Measurements from ENCODE around the gene PILRB. TPM values are rescaled to one million over a fixed set of nuclear protein-coding genes. Genes with fewer than 3 reads are reported as not detected.
A peak's percentile ranks its signal among the peaks of the same experiment; 100 is the strongest.
"Not testable (repeated sequence)": the region's sequence is repeated elsewhere in the genome, so short reads cannot be mapped to it uniquely, and the experiment has no call there.

The PILRB gene
- total RNA-seq, 1 experiment from 2014 or later, result 60.2 TPM

- Histone ChIP-seq H3K27me3 (ENCODE audit: insufficient read depth, low read length) (no peaks in the 10 kb centered on the region), H3K9ac (ENCODE audit: low read length) (no peak overlapping the region), H3K4me2 (ENCODE audit: low read length) (no peak overlapping the region), H3K4me3 (replicated peaks in 1 of 2; ENCODE audit: low read depth in 1 of 2, low read length in 2 of 2) (no peak overlapping the region), H3K36me3 (ENCODE audit: control insufficient read depth in 1 of 2, insufficient read depth in 2 of 2, low read length in 2 of 2) (peaks cover 30 to 34% of the 10 kb centered on the region in 2 experiments), H2AFZ (ENCODE audit: low read depth, low read length, poor library complexity, severe bottlenecking) (no peak overlapping the region), H3K27ac (ENCODE audit: low read depth, low read length) (no peak overlapping the region), H3K4me1 (ENCODE audit: control insufficient read depth in 1 of 2, insufficient read depth in 2 of 2, low read length in 2 of 2) (peaks cover 4 to 12% of the 10 kb centered on the region in 2 experiments; a peak in 3 of 4 replicates), H3K9me3 (ENCODE audit: control insufficient read depth in 1 of 2, insufficient read depth in 1 of 2, low read depth in 1 of 2, low read length in 2 of 2) (no peaks in the 10 kb centered on the region), H3K79me2 (ENCODE audit: insufficient read depth, low read length) (peaks cover 79% of the 10 kb centered on the region), H4K20me1 (ENCODE audit: insufficient read depth) (peaks cover 7% of the 10 kb centered on the region; the same call in 1 of the 2 replicates), H3K9me2 (ENCODE audit: insufficient read depth) (no peaks in the 10 kb centered on the region)
- POLR2A ChIA-PET, result no interaction called here
- ATAC-seq (no peak), DNase-seq (ENCODE audit: low read depth, low spot score) (no peak)
- RAD21 ChIA-PET (ENCODE audit: low non-redundant PET in 1 of 2, low total read pairs in 2 of 2, uncharacterized antibody in 2 of 2, unreplicated experiment in 2 of 2), result no interaction called here
- TF ChIP-seq SP1 (IDR thresholded peaks at IDR 0.05; ENCODE audit: low read depth) (no peak), REST (IDR thresholded peaks at IDR 0.05; ENCODE audit: low read depth) (no peak), EZH2phosphoT487 (IDR thresholded peaks at IDR 0.05; ENCODE audit: borderline replicate concordance) (no peak)
- CTCF ChIA-PET, result interaction anchor here (1.0 kb wide), 1 partner anchor 210 kb away, joined by 3 read pairs; no protein-coding TSS in a partner anchor
- BruUV-seq (replicated peaks), result no TSS peak
- intact Hi-C loops (cut with micrococcal nuclease), result loop anchor here (5.0 kb wide), 1 partner anchor 210 kb away; no protein-coding TSS in a partner anchor
These were observed 15.2 kb upstream of the PILRB start for GRCh38 chr7:100342765-100343164.

GRCh38 chr7:100344124-100344559, 13.8 kb upstream of the PILRB start:
- peaks cover 4 to 12% of the 10 kb centered on the region in 2 experiments; a peak in 3 of 4 replicates for H3K4me1 ChIP-seq (ENCODE audit: control insufficient read depth in 1 of 2, insufficient read depth in 2 of 2, low read length in 2 of 2)
- H3K9me3 ChIP-seq (ENCODE audit: control insufficient read depth in 1 of 2, insufficient read depth in 1 of 2, low read depth in 1 of 2, low read length in 2 of 2); H3K9ac ChIP-seq (ENCODE audit: low read length); BruUV-seq (replicated peaks); H3K4me3 ChIP-seq (replicated peaks in 1 of 2; ENCODE audit: low read depth in 1 of 2, low read length in 2 of 2); H3K4me2 ChIP-seq (ENCODE audit: low read length); DNase-seq (ENCODE audit: low read depth, low spot score); RAD21 ChIA-PET (ENCODE audit: low non-redundant PET in 1 of 2, low total read pairs in 2 of 2, uncharacterized antibody in 2 of 2, unreplicated experiment in 2 of 2); H2AFZ ChIP-seq (ENCODE audit: low read depth, low read length, poor library complexity, severe bottlenecking); H3K27ac ChIP-seq (ENCODE audit: low read depth, low read length); POLR2A ChIA-PET; H3K27me3 ChIP-seq (ENCODE audit: insufficient read depth, low read length); H4K20me1 ChIP-seq (ENCODE audit: insufficient read depth); H3K9me2 ChIP-seq (ENCODE audit: insufficient read depth): not testable (repeated sequence)
- peaks cover 39 to 42% of the 10 kb centered on the region in 2 experiments for H3K36me3 ChIP-seq (ENCODE audit: control insufficient read depth in 1 of 2, insufficient read depth in 2 of 2, low read length in 2 of 2)
- peak; percentile 24 for ATAC-seq
- TF ChIP-seq RAD21 (IDR thresholded peaks at IDR 0.05; ENCODE audit: low read depth), result peak; percentile 33; the same call in 1 of the 2 replicates
- 0 out of 2 replicates have a peak, but pooled peaks have one; percentile 31 for TF ChIP-seq CBX3 (IDR thresholded peaks at IDR 0.05; ENCODE audit: low read depth)
- CTCF ChIA-PET, result interaction anchor here (0.9 to 1.9 kb wide), 6 partner anchors 7 to 242 kb away, joined by 3 to 7 read pairs (median 3); no protein-coding TSS in a partner anchor
- intact Hi-C loops (cut with micrococcal nuclease), result loop anchor here (5.0 kb wide), 1 partner anchor 212 kb away; no protein-coding TSS in a partner anchor
- peaks cover 74% of the 10 kb centered on the region for H3K79me2 ChIP-seq (ENCODE audit: insufficient read depth, low read length)
